GM23338 (cell line): ENCODE results near the gene KIF17. TPM values are rescaled to one million over a fixed set of nuclear protein-coding genes. Genes with fewer than 3 reads are reported as not detected.
A peak's percentile ranks its signal among the peaks of the same experiment; 100 is the strongest.

Source experiments
- ATAC-seq: fragments of 200-7000 bp; cut with Tn5 transposase; 3 replicates; pipeline ENCODE4 v1.9.1; 2020
- DNase-seq: peaks from one replicate; pipeline ENCODE4 v3.0.0-alpha.2; 2015; ENCODE audit warnings: low spot score
- H2AFZ ChIP-seq: fragments of 200-600 bp; sonication (generic); 2 replicates; pipeline ENCODE4 v1.8.0; 2016; ENCODE audit warnings: antibody characterized with exemption, mild to moderate bottlenecking, moderate library complexity
- H3F3A ChIP-seq: fragments of 200-600 bp; sonication (generic); replicated peaks from 2 replicates; pipeline ENCODE4 v1.8.0; 2017; ENCODE audit warnings: antibody characterized with exemption, mixed run types, low read depth
- H3K27ac ChIP-seq: fragments of 200-600 bp; sonication (generic); 2 replicates; pipeline ENCODE4 v1.6.1; 2016; ENCODE audit warnings: low read depth
- H3K27me3 ChIP-seq: fragments of 200-600 bp; sonication (generic); 2 replicates; pipeline ENCODE4 v1.8.0; 2016; ENCODE audit warnings: mild to moderate bottlenecking, mixed run types, moderate library complexity; ENCODE audit not compliant: insufficient read depth
- H3K36me3 ChIP-seq: fragments of 200-600 bp; sonication (generic); 2 replicates; pipeline ENCODE4 v1.8.0; 2016; ENCODE audit warnings: mild to moderate bottlenecking; ENCODE audit not compliant: insufficient read depth
- H3K4me1 ChIP-seq: fragments of 200-600 bp; sonication (generic); 2 replicates; pipeline ENCODE4 v1.8.0; 2016; ENCODE audit warnings: mild to moderate bottlenecking, moderate library complexity; ENCODE audit not compliant: insufficient read depth
- H3K4me2 ChIP-seq: fragments of 200-600 bp; sonication (generic); 2 replicates; pipeline ENCODE4 v1.7.1; 2017; ENCODE audit warnings: mixed run types
- H3K4me3 ChIP-seq: fragments of 200-600 bp; sonication (generic); 2 replicates; pipeline ENCODE4 v1.6.1; 2016; ENCODE audit warnings: mixed run types
- H3K79me2 ChIP-seq: fragments of 200-600 bp; sonication (generic); replicated peaks from 2 replicates; pipeline ENCODE4 v1.8.0; 2017; ENCODE audit warnings: mild to moderate bottlenecking; ENCODE audit not compliant: insufficient read depth
- H3K9me2 ChIP-seq: fragments of 200-600 bp; sonication (generic); 2 replicates; pipeline ENCODE4 v1.8.0; 2017; ENCODE audit not compliant: insufficient read depth
- H4K20me1 ChIP-seq: fragments of 200-600 bp; sonication (generic); replicated peaks from 2 replicates; pipeline ENCODE4 v1.8.0; 2017; ENCODE audit warnings: mild to moderate bottlenecking; ENCODE audit not compliant: insufficient read depth
- H3K27ac Mint-ChIP-seq: 2 replicates; pipeline ENCODE4 v1.8.0; 2020; ENCODE audit warnings: inconsistent platforms, mild to moderate bottlenecking, moderate library complexity, mixed read lengths
- H3K27me3 Mint-ChIP-seq: 3 replicates; pipeline ENCODE4 v1.8.0; 2022; ENCODE audit warnings: low read depth, mild to moderate bottlenecking, moderate library complexity, mixed read lengths, inconsistent platforms; ENCODE audit not compliant: insufficient read depth, poor library complexity
- H3K36me3 Mint-ChIP-seq: 3 replicates; pipeline ENCODE4 v1.8.0; 2021; ENCODE audit warnings: low read depth, mild to moderate bottlenecking, inconsistent platforms, moderate library complexity, mixed read lengths
- H3K4me1 Mint-ChIP-seq: 3 replicates; pipeline ENCODE4 v1.8.0; 2020; ENCODE audit warnings: mild to moderate bottlenecking, inconsistent platforms, mixed read lengths
- H3K4me3 Mint-ChIP-seq: 3 replicates; pipeline ENCODE4 v1.8.0; 2021; ENCODE audit warnings: moderate library complexity, mild to moderate bottlenecking, inconsistent platforms, mixed read lengths
- H3K9me3 Mint-ChIP-seq: 3 replicates; pipeline ENCODE4 v1.8.0; 2020; ENCODE audit warnings: moderate library complexity, mild to moderate bottlenecking, inconsistent platforms, mixed read lengths
- CREB1 ChIP-seq: fragments of 250-450 bp; sonication (Bioruptor Pico); IDR thresholded peaks from 2 replicates; pipeline ENCODE4 v1.5.0; 2020; ENCODE audit warnings: low read depth, mild to moderate bottlenecking, moderate library complexity
- ETS1 ChIP-seq: IDR thresholded peaks from 2 replicates; pipeline ENCODE4 v1.6.1; 2016; ENCODE audit warnings: antibody characterized with exemption
- EZH2 ChIP-seq: fragments of 200-600 bp; sonication (generic); IDR thresholded peaks from one replicate; pipeline ENCODE4 v1.8.0; 2017; ENCODE audit warnings: antibody characterized with exemption, mild to moderate bottlenecking, low read depth; ENCODE audit not compliant: unreplicated experiment
- EZH2phosphoT487 ChIP-seq: fragments of 200-600 bp; sonication (generic); IDR thresholded peaks from one replicate; pipeline ENCODE4 v1.8.1; 2018; ENCODE audit warnings: antibody characterized with exemption; ENCODE audit not compliant: unreplicated experiment
- JUNB ChIP-seq: IDR thresholded peaks from one replicate; pipeline ENCODE4 v1.6.1; 2016; ENCODE audit warnings: antibody characterized with exemption; ENCODE audit not compliant: unreplicated experiment
- NANOG ChIP-seq: IDR thresholded peaks from 2 replicates; pipeline ENCODE4 v1.6.1; 2016; ENCODE audit warnings: antibody characterized with exemption, borderline replicate concordance
- POLR2AphosphoS5 ChIP-seq: IDR thresholded peaks from 2 replicates; pipeline ENCODE4 v1.6.1; 2016; ENCODE audit warnings: antibody characterized with exemption, low read depth
- STAT1 ChIP-seq: IDR thresholded peaks from one replicate; pipeline ENCODE4 v1.6.1; 2016; ENCODE audit warnings: antibody characterized with exemption; ENCODE audit not compliant: unreplicated experiment
- ZNF114 ChIP-seq: fragments of 250-450 bp; sonication (Bioruptor Pico); IDR thresholded peaks from 2 replicates; pipeline ENCODE4 v1.5.0; 2020; ENCODE audit warnings: mild to moderate bottlenecking, moderate library complexity
- ZNF331 ChIP-seq: fragments of 250-450 bp; sonication (Bioruptor Pico); IDR thresholded peaks from 2 replicates; pipeline ENCODE4 v1.5.0; 2020; ENCODE audit warnings: low read depth, mild to moderate bottlenecking, moderate library complexity
- ZNF462 ChIP-seq: fragments of 250-450 bp; sonication (Bioruptor Pico); IDR thresholded peaks from 2 replicates; pipeline ENCODE4 v1.5.0; 2020; ENCODE audit warnings: mild to moderate bottlenecking, moderate library complexity
- polyA plus RNA-seq: library from polyadenylated mRNA; unstranded; fragments of >200 nt; fragmentation: Nextera tagmentation; extraction: Ambion mirVana; gene quantifications from 2 replicates; pipeline ENCODE4 v1.2.1, GENCODE V29; 2016
- total RNA-seq: library from RNA; depleted of rRNA; stranded (reverse); fragments of >200 nt; shearing (Covaris generic); gene quantifications from 2 replicates; pipeline ENCODE4 v1.2.3, GENCODE V29; 2014
- TF ChIP-seq, protein P1 (sequence below), 2 experiments: fragments of 200-600 bp in 1 of 2; sonication (generic) in 1 of 2; conservative IDR thresholded peaks; 2 replicates each; pipeline versions ENCODE4 v1.5.1 to v1.6.1; 2016 to 2017; ENCODE audit warnings: antibody characterized with exemption in 2 of 2, low read depth in 2 of 2, mild to moderate bottlenecking in 2 of 2, moderate library complexity in 1 of 2
- TF ChIP-seq, protein P2 (sequence below): IDR thresholded peaks from one replicate; pipeline ENCODE4 v1.6.1; 2018; ENCODE audit warnings: antibody characterized with exemption; ENCODE audit not compliant: unreplicated experiment

Gene KIF17
- total and polyA plus RNA-seq, 2 experiments from 2014 or later: 5.9 to 18.6 TPM

GRCh38 chr1:20730690-20731056, 12.9 kb upstream of the KIF17 start:
- peaks cover 16% of the 10 kb centered on the region; the same call in 1 of the 2 replicates for H3F3A ChIP-seq
- H3K4me1 ChIP-seq: peaks cover 42% of the 10 kb centered on the region
- H2AFZ ChIP-seq: no peak overlapping the region
- Mint-ChIP-seq H3K9me3 (no peaks in the 10 kb centered on the region), H3K27ac (no peak overlapping the region), H3K27me3 (peaks cover 39% of the 10 kb centered on the region), H3K4me1 (peaks cover 28% of the 10 kb centered on the region), H3K36me3 (no peaks in the 10 kb centered on the region), H3K4me3 (peak overlapping the region; percentile 75)
- H3K79me2 ChIP-seq: no peaks in the 10 kb centered on the region
- no peak for ATAC-seq
- no peaks in the 10 kb centered on the region for H3K9me2 ChIP-seq
- peaks cover 41% of the 10 kb centered on the region for H3K27me3 ChIP-seq
- H3K4me3 ChIP-seq: peak overlapping the region; percentile 87; the same call in 1 of the 2 replicates
- TF ChIP-seq CREB1 (CRISPR knock-in tag) (no peak), ZNF462 (CRISPR knock-in tag) (no peak), ZNF114 (no peak), STAT1 (no peak), ZNF331 (CRISPR knock-in tag) (no peak), EZH2phosphoT487 (no peak), NANOG (no peak), JUNB (no peak), ETS1 (no peak), POLR2AphosphoS5 (no peak), EZH2 (no peak)
- TF ChIP-seq, protein P1, sequence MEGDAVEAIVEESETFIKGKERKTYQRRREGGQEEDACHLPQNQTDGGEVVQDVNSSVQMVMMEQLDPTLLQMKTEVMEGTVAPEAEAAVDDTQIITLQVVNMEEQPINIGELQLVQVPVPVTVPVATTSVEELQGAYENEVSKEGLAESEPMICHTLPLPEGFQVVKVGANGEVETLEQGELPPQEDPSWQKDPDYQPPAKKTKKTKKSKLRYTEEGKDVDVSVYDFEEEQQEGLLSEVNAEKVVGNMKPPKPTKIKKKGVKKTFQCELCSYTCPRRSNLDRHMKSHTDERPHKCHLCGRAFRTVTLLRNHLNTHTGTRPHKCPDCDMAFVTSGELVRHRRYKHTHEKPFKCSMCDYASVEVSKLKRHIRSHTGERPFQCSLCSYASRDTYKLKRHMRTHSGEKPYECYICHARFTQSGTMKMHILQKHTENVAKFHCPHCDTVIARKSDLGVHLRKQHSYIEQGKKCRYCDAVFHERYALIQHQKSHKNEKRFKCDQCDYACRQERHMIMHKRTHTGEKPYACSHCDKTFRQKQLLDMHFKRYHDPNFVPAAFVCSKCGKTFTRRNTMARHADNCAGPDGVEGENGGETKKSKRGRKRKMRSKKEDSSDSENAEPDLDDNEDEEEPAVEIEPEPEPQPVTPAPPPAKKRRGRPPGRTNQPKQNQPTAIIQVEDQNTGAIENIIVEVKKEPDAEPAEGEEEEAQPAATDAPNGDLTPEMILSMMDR (conservative IDR thresholded peaks at IDR 0.05; ENCODE audit: low read depth in 2 of 2): no peak
- TF ChIP-seq, protein P2, sequence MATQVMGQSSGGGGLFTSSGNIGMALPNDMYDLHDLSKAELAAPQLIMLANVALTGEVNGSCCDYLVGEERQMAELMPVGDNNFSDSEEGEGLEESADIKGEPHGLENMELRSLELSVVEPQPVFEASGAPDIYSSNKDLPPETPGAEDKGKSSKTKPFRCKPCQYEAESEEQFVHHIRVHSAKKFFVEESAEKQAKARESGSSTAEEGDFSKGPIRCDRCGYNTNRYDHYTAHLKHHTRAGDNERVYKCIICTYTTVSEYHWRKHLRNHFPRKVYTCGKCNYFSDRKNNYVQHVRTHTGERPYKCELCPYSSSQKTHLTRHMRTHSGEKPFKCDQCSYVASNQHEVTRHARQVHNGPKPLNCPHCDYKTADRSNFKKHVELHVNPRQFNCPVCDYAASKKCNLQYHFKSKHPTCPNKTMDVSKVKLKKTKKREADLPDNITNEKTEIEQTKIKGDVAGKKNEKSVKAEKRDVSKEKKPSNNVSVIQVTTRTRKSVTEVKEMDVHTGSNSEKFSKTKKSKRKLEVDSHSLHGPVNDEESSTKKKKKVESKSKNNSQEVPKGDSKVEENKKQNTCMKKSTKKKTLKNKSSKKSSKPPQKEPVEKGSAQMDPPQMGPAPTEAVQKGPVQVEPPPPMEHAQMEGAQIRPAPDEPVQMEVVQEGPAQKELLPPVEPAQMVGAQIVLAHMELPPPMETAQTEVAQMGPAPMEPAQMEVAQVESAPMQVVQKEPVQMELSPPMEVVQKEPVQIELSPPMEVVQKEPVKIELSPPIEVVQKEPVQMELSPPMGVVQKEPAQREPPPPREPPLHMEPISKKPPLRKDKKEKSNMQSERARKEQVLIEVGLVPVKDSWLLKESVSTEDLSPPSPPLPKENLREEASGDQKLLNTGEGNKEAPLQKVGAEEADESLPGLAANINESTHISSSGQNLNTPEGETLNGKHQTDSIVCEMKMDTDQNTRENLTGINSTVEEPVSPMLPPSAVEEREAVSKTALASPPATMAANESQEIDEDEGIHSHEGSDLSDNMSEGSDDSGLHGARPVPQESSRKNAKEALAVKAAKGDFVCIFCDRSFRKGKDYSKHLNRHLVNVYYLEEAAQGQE: no peak
- peak overlapping the region; percentile 94 for H3K4me2 ChIP-seq
- no peaks in the 10 kb centered on the region; the same call in 1 of the 2 replicates for H4K20me1 ChIP-seq
- no peak overlapping the region for H3K27ac ChIP-seq
- H3K36me3 ChIP-seq: no peaks in the 10 kb centered on the region
- no peak for DNase-seq
